Suprapubic skin (tissue), 4 donors: Measurements from ENCODE around the gene CCDC148.

Experiments
- CTCF ChIP-seq, 2 donors: fragments of 200-600 bp in 1 of 2; fragments of 450-650 bp in 1 of 2; sonication (generic) in 1 of 2; IDR thresholded peaks; one replicate each; pipeline ENCODE4 v1.5.1; 2016 to 2019; ENCODE audit warnings: antibody characterized with exemption in 2 of 2, mild to moderate bottlenecking in 1 of 2, moderate library complexity in 1 of 2
- EP300 ChIP-seq: sonication (generic); formaldehyde crosslinking; IDR thresholded peaks from one replicate; pipeline ENCODE4 v1.6.1; 2017; ENCODE audit warnings: antibody characterized with exemption
- POLR2A ChIP-seq, 2 donors: fragments of 450-650 bp; IDR thresholded peaks; one replicate each; pipeline ENCODE4 v1.6.1; 2017; ENCODE audit warnings: antibody characterized with exemption in 2 of 2, mild to moderate bottlenecking in 2 of 2, moderate library complexity in 2 of 2
- POLR2AphosphoS5 ChIP-seq, 3 donors: sonication (generic); formaldehyde crosslinking; IDR thresholded peaks; one replicate each; pipeline ENCODE4 v1.6.1; 2017; ENCODE audit warnings: antibody characterized with exemption in 3 of 3

GRCh38 chr2:158392687-158393086, 63.9 kb downstream of the CCDC148 start:
- TF ChIP-seq CTCF (IDR thresholded peaks at IDR 0.05) (no peak), POLR2AphosphoS5 (IDR thresholded peaks at IDR 0.05) (no peak), POLR2A (IDR thresholded peaks at IDR 0.05) (no peak), EP300 (no peak)
